HEK293 (cell line): ENCODE measurements around the gene TAF10.

Source experiments
- BCL11A ChIP-seq: fragments of 450-650 bp; formaldehyde crosslinking; IDR thresholded peaks from 2 replicates; pipeline ENCODE4 v1.5.1; 2016; ENCODE audit warnings: low read depth, missing biosample characterization, missing genetic modification characterization
- CTCF ChIP-seq: fragments of 450-650 bp; formaldehyde crosslinking; IDR thresholded peaks from 2 replicates; pipeline ENCODE4 v1.5.1; 2016; ENCODE audit warnings: missing biosample characterization, missing genetic modification characterization
- HOXA7 ChIP-seq: sonication (generic); formaldehyde crosslinking; IDR thresholded peaks from 2 replicates; pipeline ENCODE4 v1.8.1; 2022; ENCODE audit warnings: missing genetic modification reagents, borderline replicate concordance
- REST ChIP-seq: fragments of 450-650 bp; formaldehyde crosslinking; IDR thresholded peaks from 2 replicates; pipeline ENCODE4 v1.5.1; 2016; ENCODE audit warnings: missing biosample characterization, missing genetic modification characterization
- SCRT2 ChIP-seq: fragments of 450-650 bp; formaldehyde crosslinking; IDR thresholded peaks from 2 replicates; pipeline ENCODE4 v1.5.1; 2016; ENCODE audit warnings: missing biosample characterization, missing genetic modification characterization
- ZNF24 ChIP-seq: fragments of 450-650 bp; formaldehyde crosslinking; IDR thresholded peaks from 2 replicates; pipeline ENCODE4 v1.5.1; 2016; ENCODE audit warnings: missing biosample characterization, missing genetic modification characterization
- ZNF274 ChIP-seq, 2 experiments: fragments of 200-500 bp in 1 of 2; fragments of 450-650 bp in 1 of 2; sonication (Bioruptor generic) in 1 of 2; formaldehyde crosslinking in 1 of 2; IDR thresholded peaks; 2 replicates each; pipeline versions ENCODE4 v1.5.1 to v1.6.1; 2014 to 2016; ENCODE audit warnings: borderline replicate concordance in 1 of 2, inconsistent platforms in 1 of 2, low read length in 1 of 2, missing biosample characterization in 1 of 2, missing genetic modification characterization in 1 of 2
- ZNF548 ChIP-seq: fragments of 450-650 bp; formaldehyde crosslinking; IDR thresholded peaks from 2 replicates; pipeline ENCODE4 v1.5.1; 2016; ENCODE audit warnings: missing biosample characterization, missing genetic modification characterization
- ZNF555 ChIP-seq: fragments of 450-650 bp; formaldehyde crosslinking; conservative IDR thresholded peaks from 2 replicates; pipeline ENCODE4 v1.5.1; 2017; ENCODE audit warnings: missing biosample characterization, mild to moderate bottlenecking, missing genetic modification characterization, inconsistent platforms
- ZNF558 ChIP-seq: fragments of 450-650 bp; formaldehyde crosslinking; IDR thresholded peaks from 2 replicates; pipeline ENCODE4 v1.5.1; 2016; ENCODE audit warnings: missing biosample characterization, missing genetic modification characterization
- ZNF639 ChIP-seq: fragments of 450-650 bp; formaldehyde crosslinking; IDR thresholded peaks from 2 replicates; pipeline ENCODE4 v1.5.1; 2016; ENCODE audit warnings: missing biosample characterization, missing genetic modification characterization

- no peak for TF ChIP-seq ZNF558 (tag by site-specific recombination)
- no peak for TF ChIP-seq ZNF274 (IDR thresholded peaks at IDR 0.05; ENCODE audit: low read length)
- TF ChIP-seq ZNF274 (tag by site-specific recombination; IDR thresholded peaks at IDR 0.05; ENCODE audit: borderline replicate concordance) = no peak
- no peak for TF ChIP-seq ZNF24 (tag by site-specific recombination)
- TF ChIP-seq BCL11A = no peak
- TF ChIP-seq ZNF548 (tag by site-specific recombination) = no peak
- no peak for TF ChIP-seq CTCF (tag by site-specific recombination)
- no peak for TF ChIP-seq HOXA7
- TF ChIP-seq ZNF555 = no peak
- TF ChIP-seq REST (tag by site-specific recombination) = no peak
- no peak for TF ChIP-seq SCRT2
- TF ChIP-seq ZNF639 (tag by site-specific recombination) = no peak
Measured at GRCh38 chr11:6647836-6648235, 35.8 kb upstream of the TAF10 start.
